GM18873 (cell line): ENCODE data around the gene ACADVL.
"Not testable (repeated sequence)": the region's sequence is repeated elsewhere in the genome, so short reads cannot be mapped to it uniquely, and the experiment has no call there.

Experiments used
- ATAC-seq: cut with Tn5 transposase; IDR thresholded peaks from one replicate; pipeline ENCODE4 v1.9.1; 2021; ENCODE audit warnings: mild to moderate bottlenecking, moderate library complexity, moderate number of reproducible peaks; ENCODE audit not compliant: unreplicated experiment, low FRiP score

Gene ACADVL

DNA sequence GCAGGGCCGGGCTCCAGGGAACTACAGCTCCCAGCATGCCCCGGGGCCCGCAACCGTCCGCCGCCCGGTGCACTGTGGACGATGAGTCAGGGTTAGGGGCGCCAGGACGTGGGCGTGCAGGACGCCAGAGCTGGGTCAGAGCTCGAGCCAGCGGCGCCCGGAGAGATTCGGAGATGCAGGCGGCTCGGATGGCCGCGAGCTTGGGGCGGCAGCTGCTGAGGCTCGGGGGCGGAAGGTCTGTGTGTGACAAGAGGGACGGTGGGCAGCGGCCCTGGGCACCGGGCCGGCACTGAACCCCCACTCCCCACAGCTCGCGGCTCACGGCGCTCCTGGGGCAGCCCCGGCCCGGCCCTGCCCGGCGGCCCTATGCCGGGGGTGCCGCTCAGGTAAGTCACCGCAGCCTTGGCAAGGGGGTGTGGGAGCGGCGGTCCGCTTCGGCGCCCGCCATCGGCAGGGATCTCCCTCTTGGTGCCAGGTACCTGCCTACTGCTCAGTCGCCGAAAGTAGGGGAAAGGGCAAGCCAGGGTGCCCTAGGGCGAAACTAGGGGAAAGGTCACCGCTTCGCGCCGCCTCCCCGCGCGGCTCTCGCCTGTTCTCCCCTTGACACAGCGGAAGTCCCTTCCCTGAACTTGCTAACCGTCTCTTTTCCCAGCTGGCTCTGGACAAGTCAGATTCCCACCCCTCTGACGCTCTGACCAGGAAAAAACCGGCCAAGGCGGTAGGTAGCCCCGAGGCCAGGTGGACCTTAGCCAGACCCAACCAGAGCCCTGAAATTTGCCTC, at the start of gene ACADVL, which contains the start of gene DLG4:
TSS of gene ACADVL (plus strand) at position 127 of the 781 bp plus-strand sequence. CDS start at position 174, 47 bp downstream.
TSS of gene DLG4 (minus strand) at position 25 of the 781 bp plus-strand sequence.
- ATAC-seq, result no peak

DNA sequence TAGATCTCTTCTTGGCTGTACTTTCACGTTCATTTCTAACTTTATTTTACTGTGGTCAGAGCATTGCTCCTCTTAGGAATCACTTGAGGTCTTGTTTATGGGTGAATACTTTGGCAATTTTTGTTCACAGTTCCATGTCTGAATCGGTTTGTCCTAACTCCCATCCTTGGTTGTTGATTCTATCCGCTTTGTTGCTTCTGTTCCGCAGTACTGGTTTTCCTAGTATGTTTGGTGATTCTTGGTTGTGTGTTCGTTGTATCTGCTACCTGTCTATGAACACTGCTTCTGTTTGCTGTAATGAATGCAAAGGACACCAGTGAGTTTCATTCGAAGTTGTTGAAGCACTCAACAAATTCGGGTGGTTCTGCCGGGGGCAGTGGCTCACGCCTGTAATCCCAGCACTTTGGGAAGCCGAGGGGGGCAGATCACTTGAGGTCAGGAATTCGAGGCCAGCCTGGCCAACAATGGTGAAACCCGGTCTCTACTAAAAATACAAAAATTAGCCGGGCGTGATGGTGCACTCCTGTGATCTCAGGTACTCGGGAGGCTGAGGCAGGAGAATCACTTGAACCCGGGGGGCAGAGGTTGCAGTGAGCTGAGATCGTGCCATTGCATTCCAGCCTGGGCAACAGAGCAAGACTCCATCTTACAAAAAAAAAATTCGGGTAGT, 47.1 kb upstream of the ACADVL start:
- ATAC-seq, result not testable (repeated sequence)

DNA sequence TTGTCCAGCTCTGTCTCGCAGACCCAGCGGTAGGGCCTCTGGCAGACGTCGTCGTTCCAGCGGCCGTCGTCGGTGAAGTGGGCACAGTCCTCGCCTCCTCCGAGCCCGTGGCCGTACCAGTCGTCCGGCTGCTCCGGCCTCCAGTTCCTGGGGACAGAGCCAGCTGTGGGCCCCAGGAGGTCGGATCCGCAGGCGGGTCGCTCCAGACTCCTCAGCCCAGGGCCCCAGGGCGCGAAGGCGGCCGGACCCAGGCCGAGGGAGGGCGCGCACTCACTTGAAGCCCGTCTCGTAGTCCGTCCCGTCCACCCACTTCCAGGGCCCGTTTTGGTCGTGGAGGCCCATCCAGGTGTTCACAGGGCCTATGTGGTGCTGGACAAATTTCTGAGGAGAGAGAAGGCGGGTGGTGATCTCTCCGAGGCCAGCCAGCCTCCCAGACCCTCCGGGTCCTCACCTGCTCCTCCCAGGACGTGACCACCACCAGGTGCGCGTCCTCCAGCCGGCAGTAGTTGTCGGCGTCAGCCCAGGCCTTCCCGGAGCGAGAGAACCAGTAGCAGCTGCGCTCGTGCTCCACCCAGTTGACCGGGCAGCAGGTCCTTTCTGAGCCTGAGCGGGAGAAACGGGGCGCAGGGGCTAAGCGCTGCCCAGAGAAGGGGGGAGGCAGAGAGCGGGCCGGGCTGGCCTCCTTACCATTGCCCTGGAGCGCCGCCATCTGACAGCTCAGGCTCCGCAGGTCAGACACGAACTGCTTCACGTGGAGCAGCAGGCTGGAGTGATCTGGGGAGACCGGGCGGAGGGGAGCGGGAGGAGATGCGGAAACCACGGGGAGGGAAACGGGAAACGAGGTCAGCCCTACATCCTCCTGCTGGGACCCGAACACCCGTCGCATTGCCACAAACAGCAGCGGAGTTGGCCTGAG, 45.8 kb upstream of the ACADVL start:
- no peak for ATAC-seq

DNA sequence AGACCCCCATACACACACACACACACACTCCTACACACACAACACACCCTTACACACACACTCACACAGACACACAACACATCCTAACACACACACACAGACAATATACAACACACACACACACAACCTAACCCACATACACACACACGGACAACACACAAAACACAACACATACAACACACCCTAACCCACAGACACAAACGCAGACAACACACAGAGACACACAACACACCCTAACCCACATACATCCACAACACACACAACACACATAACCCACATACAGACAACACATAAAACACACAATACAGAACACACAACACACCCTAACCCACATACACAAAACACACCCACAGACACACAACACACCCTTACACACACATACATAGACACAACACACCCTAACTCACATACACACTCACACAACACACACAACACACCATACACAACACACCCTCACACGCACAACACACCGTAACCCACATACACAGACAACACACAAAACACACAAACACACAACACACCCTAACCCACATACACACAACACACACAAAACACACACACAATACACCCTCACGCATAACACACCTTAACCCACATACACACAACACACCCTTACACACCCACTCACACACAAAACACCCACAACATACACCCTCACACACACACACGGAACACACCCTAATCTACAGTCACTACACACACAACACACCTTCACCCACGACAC, 45.0 kb upstream of the ACADVL start:
- ATAC-seq, result no peak

DNA sequence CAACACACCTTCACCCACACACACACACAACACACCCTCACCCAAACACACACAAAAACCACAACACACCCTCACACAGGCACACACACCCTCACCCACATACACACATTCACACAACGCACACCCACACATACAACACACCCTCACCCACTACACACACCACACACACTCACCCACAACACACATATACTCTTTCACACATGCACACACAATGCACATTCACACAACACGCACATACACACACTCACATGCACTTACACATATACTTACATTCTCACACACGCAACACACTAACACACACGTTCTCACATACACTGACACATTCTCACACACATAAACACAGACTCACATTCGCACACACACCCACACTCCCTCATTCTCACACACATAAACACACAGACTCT, 44.4 kb upstream of the ACADVL start:
- no peak for ATAC-seq

DNA sequence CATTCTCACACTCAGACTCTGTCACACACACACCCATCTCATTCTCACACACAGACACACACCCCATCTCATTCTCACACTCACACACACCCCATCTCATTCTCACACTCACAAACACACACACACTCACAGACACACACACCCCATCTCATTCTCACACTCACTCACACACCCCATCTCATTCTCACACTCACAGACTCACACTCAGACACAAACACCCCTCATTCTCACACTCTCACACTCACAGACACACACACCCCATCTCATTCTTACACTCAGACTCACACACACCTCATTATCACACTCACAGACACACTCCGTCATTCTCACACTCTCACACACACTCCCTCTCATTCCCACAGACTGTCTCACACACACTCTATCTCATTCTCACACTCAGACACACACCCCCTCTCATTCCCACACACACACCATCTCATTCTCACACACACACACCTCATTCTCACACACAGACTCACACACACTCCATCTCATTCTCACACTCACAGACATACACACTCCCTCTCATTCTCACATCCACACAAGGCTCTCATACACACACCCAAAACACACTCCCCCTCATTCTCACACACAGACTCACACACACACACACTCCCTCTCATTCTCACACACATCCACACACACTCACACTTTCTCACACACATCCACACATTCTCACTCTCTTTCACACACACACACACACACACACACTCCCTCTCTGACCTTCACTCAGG, 43.5 kb upstream of the ACADVL start:
- no peak for ATAC-seq

DNA sequence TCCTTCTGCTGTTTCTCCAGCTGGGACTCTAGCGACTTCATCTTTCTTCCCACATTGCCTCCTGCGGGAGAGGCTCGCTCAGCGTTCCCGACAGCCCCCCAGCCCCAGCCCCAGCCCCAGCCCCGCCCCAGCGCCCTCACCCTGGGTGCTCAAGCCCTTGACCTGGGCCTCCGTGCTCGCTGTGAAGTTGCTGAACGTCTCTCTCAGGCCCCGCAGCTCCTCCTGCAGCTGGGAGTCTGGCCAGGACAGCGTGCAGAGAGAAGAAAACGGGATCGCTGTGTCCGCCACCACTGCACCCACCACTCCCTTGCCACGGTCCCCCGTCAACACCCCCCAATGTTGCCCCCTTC, 42.9 kb upstream of the ACADVL start:
- no peak for ATAC-seq

DNA sequence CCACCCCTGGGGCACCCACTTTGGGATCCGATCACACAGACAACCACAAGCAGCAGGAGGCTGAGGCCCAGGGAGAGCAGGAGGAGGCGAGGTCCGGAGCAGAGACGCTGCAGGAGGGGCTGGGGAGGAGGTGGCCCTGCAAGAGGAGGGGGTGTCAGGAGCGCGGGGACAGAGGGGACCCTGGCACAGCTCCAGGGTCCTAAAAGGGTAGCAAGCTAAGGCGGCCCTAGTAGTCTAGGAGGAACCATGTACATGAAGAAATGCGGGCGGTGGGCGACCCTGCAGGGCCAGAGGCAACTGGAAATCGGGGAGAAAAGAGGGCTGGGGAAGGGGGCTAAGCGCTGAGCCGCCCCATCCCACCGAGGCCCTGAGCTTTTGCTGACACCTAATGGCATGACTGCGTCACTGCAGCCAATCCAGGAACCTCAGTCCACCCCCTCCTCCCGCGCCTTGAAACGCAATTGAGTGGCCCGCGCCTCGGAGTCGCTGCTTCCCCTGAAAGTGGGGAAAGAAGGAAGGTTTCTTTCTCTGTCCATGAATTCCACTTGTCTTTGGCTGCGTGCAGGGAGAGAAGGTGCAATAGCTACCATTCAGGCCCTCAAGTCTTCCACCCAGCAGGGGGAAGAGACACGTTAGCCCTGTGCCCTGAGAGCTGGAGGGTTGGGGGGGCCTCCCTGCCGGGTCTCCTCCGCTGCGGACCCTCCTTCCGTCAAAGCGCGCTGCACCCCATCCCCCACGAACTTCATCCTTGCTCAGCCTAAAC, 42.4 kb upstream of the ACADVL start:
- no peak for ATAC-seq

DNA sequence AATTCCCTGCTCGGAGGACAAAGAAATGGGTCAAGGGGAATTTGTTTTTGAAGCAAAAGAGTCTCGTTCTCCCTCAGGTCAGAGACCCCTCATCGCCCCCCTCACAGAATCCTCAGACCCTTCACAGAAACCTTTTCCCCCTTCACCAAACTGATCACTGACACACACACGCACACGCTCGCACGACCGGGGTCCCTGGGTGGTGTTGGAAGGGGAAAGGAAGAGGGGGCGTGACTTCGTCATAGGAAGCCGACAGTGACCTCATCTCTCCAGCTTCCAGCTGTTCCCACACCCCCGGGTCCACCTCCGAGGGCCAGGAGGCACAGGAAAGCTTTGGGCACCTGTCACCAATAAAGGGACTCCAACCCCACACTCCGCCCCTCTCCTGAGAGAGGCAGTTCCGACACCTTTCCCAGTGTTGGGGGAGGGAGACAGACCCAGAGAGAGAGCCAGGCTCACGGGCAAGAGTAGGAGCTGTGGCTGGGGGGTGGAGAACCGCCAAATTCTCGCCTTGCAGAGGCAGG, 41.7 kb upstream of the ACADVL start:
- no peak for ATAC-seq

DNA sequence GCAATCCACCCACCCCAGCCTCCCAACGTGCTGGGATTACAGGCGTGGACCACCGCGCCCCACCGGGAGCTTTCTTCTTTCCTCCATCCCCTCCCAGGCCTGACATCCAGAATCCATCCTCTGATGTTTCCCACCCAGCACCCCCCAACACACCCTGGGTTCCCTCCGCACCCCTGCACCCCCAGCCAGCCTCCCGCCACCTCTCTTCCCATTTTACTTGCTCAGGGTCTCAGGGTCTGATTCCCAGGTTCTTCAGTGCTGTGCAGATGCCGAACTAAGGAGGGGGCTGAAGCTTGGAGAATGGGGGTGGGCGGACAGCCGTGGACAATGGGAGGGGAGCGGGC, 40.8 kb upstream of the ACADVL start:
- no peak for ATAC-seq

DNA sequence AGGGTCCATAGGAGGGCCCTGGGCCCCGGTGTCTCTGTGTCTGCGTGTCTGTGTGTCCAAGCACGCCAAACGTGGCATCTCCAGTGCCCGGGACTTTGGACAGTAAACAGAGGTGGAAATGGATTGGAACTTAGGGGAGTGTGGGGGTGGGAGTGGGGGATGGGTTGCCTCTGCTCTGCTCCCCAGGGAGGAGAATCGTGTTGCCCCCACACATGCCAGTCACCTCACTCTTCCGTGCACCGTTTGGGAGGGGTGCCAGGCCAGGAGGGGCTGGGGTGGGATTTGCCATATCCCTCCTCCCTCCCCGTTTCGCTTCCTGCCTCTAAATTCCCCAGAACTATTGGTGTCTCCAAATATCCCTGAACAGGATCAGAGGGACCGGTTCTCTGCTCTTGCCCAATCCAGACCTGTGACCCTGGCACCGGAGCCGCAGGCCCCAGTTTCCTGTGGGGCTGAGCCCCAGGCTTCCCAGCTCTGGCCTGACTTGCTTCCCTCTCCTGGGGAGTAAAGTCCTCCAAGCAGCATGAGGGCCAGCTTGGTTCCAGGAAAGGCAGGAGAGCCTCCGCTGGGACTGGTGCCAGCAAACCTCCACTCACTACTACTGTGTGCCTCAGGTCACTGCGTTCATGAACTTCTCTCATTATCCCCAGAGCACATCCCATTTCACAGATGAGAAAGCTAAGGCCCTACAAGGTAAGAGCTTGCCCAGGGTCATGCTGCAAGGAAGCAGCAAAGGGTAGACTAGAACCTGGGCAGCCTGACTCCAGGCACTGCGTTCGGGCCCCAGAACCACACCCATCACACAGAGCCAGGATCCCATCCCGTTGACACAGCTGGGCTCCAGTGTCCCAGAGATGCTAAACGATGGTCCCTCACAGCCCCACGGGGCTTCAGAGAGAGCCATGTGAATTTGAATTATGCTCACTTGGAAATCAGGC, 40.2 kb upstream of the ACADVL start, which contains the start of gene ASGR1:
TSS of gene ASGR1 (minus strand) at position 54 of the 938 bp plus-strand sequence. CDS start 807 bp downstream, outside the sequence.
- no peak for ATAC-seq

DNA sequence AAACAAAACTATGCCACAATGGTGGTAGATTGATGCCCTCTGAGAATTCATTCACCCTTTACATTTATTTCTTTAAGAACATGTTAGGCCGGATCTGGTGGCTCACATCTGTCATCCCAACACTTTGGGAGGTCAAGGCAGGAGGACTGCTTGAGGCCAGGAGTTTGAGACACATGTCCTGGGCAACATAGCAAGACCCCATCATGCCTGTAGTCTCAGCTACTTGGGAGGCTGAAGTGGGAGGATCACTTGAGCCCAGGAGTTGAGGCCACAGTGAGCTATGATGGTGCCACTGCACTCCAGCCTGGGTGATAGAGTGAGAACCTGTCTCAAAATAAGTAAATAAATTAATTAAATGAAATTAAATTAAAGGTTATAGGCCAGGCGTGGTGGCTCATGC, 37.6 kb upstream of the ACADVL start:
- not testable (repeated sequence) for ATAC-seq

DNA sequence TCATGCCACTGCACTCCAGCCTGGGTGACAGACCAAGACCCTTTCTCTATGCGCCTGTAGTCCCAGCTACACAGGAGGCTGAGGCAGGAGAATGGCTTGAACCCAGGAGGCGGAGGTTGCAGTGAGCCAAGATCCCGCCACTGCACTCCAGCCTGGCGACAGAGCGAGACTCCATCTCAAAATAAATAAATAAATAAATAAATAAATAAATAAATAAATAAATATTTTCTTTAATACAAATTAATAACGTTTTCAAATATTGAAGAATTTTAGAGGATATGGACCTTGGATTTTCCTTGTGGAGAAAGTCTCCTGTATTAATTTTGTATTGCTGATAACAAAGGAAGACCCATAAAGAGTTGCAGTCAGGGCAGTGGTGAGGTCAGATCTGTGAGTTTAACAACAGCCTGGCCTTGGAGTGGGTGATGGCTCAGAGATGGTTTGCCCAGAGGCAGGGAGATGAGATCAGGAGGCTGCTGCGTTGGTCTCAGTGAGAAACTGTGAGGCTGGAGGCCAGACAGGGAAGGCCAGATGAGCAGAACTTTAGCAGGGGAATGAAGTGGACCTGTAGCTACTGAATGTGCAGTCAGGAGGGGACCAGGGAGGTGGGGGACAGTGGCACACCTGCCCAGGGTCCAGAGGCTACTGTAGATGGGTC, 36.2 kb upstream of the ACADVL start:
- ATAC-seq, result no peak

DNA sequence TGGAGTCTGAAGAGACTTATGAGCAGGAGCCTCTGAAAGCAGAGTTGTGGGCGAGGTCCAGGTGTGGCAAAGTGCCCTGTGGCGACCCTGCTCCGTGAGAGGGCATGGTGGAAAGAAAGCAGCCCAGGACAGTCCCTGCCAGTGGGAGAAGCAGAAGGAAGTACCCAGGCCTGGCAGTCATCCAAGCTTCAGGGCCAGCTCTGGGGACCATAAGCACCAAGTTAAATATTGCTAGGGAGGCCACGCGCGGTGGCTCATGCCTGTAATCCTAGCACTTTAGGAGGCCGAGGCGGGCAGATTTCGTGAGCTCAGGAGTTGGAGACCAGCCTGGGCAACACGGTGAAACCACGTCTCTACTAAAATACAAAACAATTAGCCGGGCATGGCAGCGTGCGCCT, 35.6 kb upstream of the ACADVL start:
- no peak for ATAC-seq

DNA sequence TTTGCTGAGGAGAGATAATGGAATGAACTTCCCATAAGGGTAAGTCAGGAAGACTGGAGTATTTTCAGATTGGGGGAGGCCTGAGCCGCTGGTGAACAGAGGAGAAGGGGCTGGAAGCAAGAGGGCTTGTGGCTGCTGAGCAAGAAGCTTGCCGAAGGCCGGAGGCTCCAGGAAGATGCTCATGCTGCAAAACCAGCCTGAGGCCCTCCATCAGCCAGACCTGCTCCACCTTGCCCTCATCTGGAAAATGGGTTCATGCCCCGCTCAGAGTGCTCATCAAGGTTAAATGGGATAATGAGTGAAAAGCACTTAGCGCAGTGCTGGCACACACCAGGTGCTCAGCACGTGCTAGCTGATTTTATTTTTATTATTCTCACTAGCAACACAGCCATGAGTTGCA, 35.1 kb upstream of the ACADVL start:
- no peak for ATAC-seq

DNA sequence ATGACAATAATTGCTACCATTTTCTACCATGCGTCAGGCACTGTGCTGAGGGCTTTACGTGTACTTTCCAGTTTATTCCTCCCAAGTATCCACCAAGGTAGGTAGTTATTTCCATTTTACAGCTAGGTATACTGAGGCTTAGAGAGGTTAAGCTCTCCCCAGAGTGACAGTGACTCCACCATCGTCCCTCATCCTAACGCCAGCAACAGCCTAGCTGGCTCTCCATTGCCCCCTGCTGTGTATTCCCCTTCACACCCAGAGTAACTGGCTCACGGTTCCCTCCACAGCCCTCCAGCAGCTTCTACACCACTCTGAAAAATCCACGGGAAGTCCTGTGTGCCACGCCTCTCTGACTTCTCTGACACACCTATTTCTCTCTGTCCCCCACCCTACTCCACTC, 33.5 kb upstream of the ACADVL start:
- no peak for ATAC-seq

DNA sequence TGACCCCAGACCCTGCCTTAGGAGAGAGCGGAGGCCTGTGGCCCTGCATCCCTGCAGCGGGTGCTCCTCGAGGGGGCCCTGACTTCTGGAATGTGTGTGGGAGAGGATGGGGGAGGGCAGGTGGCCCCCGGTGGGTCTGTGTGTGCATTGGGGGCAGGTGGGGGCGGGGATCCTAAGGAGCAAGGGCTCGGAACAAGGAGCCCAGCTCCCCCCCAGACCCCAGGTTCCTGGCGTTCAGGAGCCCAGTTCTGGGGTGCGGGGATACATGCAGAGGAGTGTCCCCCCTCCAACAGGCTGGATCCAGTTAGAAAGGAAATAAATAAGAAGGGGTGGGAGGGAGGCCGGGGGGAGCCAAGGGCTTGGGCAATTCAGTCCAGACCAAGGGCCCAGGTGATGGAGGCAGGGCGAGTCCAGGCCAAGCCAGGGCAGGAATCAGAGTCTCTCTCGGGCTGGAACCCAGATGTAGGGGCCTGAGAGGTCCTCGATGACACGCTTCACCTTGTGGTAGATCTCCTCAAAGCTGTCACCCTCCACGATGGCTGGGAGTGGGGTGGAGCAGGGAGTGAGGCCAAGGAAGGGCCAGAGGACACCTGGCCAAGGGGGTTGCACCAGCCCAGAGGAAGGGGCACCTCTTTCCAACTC, 29.3 kb upstream of the ACADVL start:
- no peak for ATAC-seq
